Body of pancreas (tissue), 4 donors: ENCODE data around the gene BDKRB2. TPM values are rescaled to one million over a fixed set of nuclear protein-coding genes. Genes with fewer than 3 reads are reported as not detected.

Source experiments
- ATAC-seq: fragments of 150-250 bp; one replicate; pipeline ENCODE4 v1.9.1; 2016
- DNase-seq, 4 donors: peaks; one replicate each; pipeline ENCODE4 v3.0.0-alpha.2; 2019
- H3K27ac ChIP-seq, 4 donors: fragments of 200-600 bp; sonication (generic); 1 replicate in 3 of 4; 2 replicates in 1 of 4; pipeline versions ENCODE4 v1.5.1 to v1.6.1; 2016 to 2019; ENCODE audit warnings: mild to moderate bottlenecking in 1 of 4, mixed read lengths in 1 of 4, moderate library complexity in 1 of 4
- H3K27me3 ChIP-seq, 2 donors: fragments of 200-600 bp; sonication (generic); one replicate each; pipeline ENCODE4 v1.6.0; 2016; ENCODE audit warnings: mild to moderate bottlenecking in 1 of 2
- H3K36me3 ChIP-seq, 2 donors: fragments of 200-600 bp; sonication (generic); replicated peaks in 1 of 2; 2 replicates each; pipeline ENCODE4 v1.5.1; 2016; ENCODE audit warnings: low read depth in 2 of 2; ENCODE audit not compliant: insufficient read depth in 1 of 2
- H3K4me1 ChIP-seq: fragments of 200-600 bp; sonication (generic); one replicate; pipeline ENCODE4 v1.6.0; 2016
- H3K4me3 ChIP-seq, 2 donors: fragments of 200-600 bp; sonication (generic); 1 replicate in 1 of 2; 2 replicates in 1 of 2; pipeline ENCODE4 v1.5.1; 2016 to 2019
- H3K9me3 ChIP-seq, 3 donors: fragments of 200-600 bp; sonication (generic); 1 replicate in 2 of 3; 2 replicates in 1 of 3; pipeline ENCODE4 v1.5.1; 2016
- POLR2A ChIP-seq, 3 donors: fragments of 450-650 bp; IDR thresholded peaks; one replicate each; pipeline ENCODE4 v1.6.1; 2016; ENCODE audit warnings: antibody characterized with exemption in 3 of 3, mild to moderate bottlenecking in 2 of 3
- WGBS, 2 donors: methylation state at CpG; one replicate each; pipeline ENCODE4 v1.1.5; 2017; 5-methylcytosine and 5-hydroxymethylcytosine counted together
- intact Hi-C: fragments of 100-400 bp; cut with DNase I; formaldehyde crosslinking; loops from one replicate; pipeline ENCODE4 v1.15.1; 2023
- total RNA-seq, 2 donors: library from RNA; depleted of rRNA; stranded (reverse); fragments of >200 nt; gene quantifications; one replicate each; pipeline ENCODE4 v1.1.0, GENCODE V29; 2016
- TF ChIP-seq, protein P1 (sequence below), 7 experiments: fragments of 450-650 bp in 4 of 7; fragments of 200-600 bp in 3 of 7; sonication (generic) in 3 of 7; IDR thresholded peaks; one replicate each; pipeline ENCODE4 v1.5.1; 2016 to 2019; ENCODE audit warnings: antibody characterized with exemption in 7 of 7

BDKRB2 gene
- 10 to 100 TPM in 1 of 2 donors, 1 to 10 TPM in 1; 9.6 to 11.4 TPM for total RNA-seq

GRCh38 chr14:96204151-96205058, at the start of gene BDKRB2:
BDKRB2 (plus strand) TSS chr14:96204839; CDS start chr14:96237108, 32,269 bp downstream.
- 1 to 3% methylated on average over 29 to 38 of the region's 41 CpGs for WGBS, 2 donors

GRCh38 chr14:96154900-96155299, 49.7 kb upstream of the BDKRB2 start:
- Histone ChIP-seq H3K36me3 (no peaks in the 10 kb centered on the region), H3K27ac (no peak overlapping the region), H3K4me1 (no peaks in the 10 kb centered on the region), H3K9me3 (no peaks in the 10 kb centered on the region), H3K4me3 (no peak overlapping the region), H3K27me3 (no peaks in the 10 kb centered on the region)
- no peak for ATAC-seq
- DNase-seq: no peak
- TF ChIP-seq, protein P1, sequence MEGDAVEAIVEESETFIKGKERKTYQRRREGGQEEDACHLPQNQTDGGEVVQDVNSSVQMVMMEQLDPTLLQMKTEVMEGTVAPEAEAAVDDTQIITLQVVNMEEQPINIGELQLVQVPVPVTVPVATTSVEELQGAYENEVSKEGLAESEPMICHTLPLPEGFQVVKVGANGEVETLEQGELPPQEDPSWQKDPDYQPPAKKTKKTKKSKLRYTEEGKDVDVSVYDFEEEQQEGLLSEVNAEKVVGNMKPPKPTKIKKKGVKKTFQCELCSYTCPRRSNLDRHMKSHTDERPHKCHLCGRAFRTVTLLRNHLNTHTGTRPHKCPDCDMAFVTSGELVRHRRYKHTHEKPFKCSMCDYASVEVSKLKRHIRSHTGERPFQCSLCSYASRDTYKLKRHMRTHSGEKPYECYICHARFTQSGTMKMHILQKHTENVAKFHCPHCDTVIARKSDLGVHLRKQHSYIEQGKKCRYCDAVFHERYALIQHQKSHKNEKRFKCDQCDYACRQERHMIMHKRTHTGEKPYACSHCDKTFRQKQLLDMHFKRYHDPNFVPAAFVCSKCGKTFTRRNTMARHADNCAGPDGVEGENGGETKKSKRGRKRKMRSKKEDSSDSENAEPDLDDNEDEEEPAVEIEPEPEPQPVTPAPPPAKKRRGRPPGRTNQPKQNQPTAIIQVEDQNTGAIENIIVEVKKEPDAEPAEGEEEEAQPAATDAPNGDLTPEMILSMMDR (IDR thresholded peaks at IDR 0.05): no peak
- no peak for TF ChIP-seq POLR2A (IDR thresholded peaks at IDR 0.05)
- intact Hi-C loops: no loop called here
- WGBS, 2 donors: 96 to 98% methylated on average over 2 of the region's 2 CpGs

More at GRCh38 chr14:96204151-96205058, at the start of gene BDKRB2:
- H3K27me3 ChIP-seq: no peaks in the 10 kb centered on the region
- ATAC-seq: peak; percentile 91
- peak; percentile 82 to 90 (median 89) for DNase-seq
- H3K4me3 ChIP-seq: peak within 1 kb of the TSS in 1 of 2 donors; percentile 13
- H3K36me3 ChIP-seq: no peaks in the 10 kb centered on the region
- H3K27ac ChIP-seq: peak within 1 kb of the TSS; percentile 53 to 89 (median 87)
- intact Hi-C loops: no loop called here
- TF ChIP-seq POLR2A (IDR thresholded peaks at IDR 0.05): peak; percentile 91 to 97 (median 95)
- TF ChIP-seq, protein P1 (IDR thresholded peaks at IDR 0.05): no peak
- no peaks in the 10 kb centered on the region for H3K9me3 ChIP-seq
- peaks cover 47% of the 10 kb centered on the region for H3K4me1 ChIP-seq

DNA sequence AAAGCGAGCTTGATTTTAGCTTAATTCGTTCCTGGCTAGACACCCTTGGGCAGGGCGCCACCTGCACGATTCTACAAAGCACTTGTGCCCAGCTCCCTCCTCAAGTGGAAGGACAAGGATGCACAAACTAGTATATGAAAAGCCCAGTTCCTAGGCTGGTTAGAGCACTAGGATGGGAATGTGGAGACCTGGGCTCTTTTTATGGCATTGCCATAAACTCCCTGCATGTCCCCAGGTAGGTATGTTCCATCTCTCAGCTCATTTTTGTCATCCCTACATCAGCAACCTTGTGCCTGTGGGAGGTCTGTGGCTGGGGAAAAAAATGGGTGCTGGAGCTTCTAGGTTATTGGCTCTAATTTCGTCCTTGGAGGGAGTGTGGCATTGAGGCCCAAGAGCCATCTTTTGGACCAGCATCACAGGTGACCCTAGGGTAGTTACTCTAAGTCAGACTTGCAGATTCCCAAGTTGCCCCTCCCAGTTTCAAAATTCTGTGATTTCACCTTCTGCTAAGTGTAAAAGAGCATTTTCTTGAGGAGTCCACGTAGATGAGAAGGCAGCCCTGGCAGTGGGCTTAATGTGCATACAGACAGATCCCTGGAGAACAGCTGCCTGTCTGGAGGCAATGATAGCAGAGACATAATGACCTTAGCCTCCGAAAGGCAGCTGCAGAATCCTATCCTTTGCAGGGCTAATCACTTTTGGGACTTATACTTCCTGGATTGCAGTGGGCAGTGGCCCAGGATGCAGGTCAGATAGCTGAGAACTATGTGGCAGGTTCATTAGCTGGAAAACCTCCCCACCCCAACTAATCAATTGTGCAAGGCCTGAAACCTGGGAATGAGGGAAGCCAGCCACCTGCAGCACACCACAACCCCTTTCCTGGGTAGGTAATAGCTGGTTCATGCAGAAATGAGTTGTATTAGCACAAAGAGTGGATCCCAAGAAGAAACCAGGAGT, 47.6 kb upstream of the BDKRB2 start:
- DNase-seq: peak in 2 of 4 donors; percentile 34
- no peak overlapping the region for H3K4me3 ChIP-seq

GRCh38 chr14:96158735-96159134, 45.9 kb upstream of the BDKRB2 start:
- no peak for ATAC-seq
- Histone ChIP-seq H3K4me3 (no peak overlapping the region), H3K27ac (no peak overlapping the region), H3K4me1 (peaks cover 5% of the 10 kb centered on the region), H3K36me3 (no peaks in the 10 kb centered on the region), H3K9me3 (no peaks in the 10 kb centered on the region), H3K27me3 (no peaks in the 10 kb centered on the region)
- intact Hi-C loops: no loop called here
- no peak for DNase-seq
- TF ChIP-seq, protein P1 (IDR thresholded peaks at IDR 0.05): no peak
- no peak for TF ChIP-seq POLR2A (IDR thresholded peaks at IDR 0.05)
- 80 to 81% methylated on average over 7 of the region's 7 CpGs for WGBS, 2 donors

More for the DNA sequence above, 47.6 kb upstream of the BDKRB2 start:
- no peaks in the 10 kb centered on the region for H3K9me3 ChIP-seq
- intact Hi-C loops: no loop called here
- peaks cover 5% of the 10 kb centered on the region for H3K4me1 ChIP-seq
- 72 to 77% methylated on average over 7 of the region's 7 CpGs for WGBS, 2 donors
- H3K36me3 ChIP-seq: no peaks in the 10 kb centered on the region
- H3K27ac ChIP-seq: peak overlapping the region in 1 of 4 donors; percentile 32
- TF ChIP-seq, protein P1 (IDR thresholded peaks at IDR 0.05): no peak
- TF ChIP-seq POLR2A (IDR thresholded peaks at IDR 0.05): no peak
- ATAC-seq: peak; percentile 59
- no peaks in the 10 kb centered on the region for H3K27me3 ChIP-seq
